CD8-positive, alpha-beta memory T cell (primary cell): ENCODE results near the gene PIGQ. TPM values are rescaled to one million over a fixed set of nuclear protein-coding genes. Genes with fewer than 3 reads are reported as not detected.

ENCODE experiments used
- CTCF ChIA-PET: fragments of 350-600 bp; sonication (Branson Sonifier 250); formaldehyde crosslinking; loops from one replicate; lab custom pipeline; 2021; ENCODE audit warnings: antibody characterized with exemption; lab: Charles Lee
- POLR2A ChIA-PET: fragments of 350-600 bp; sonication (Branson Sonifier 250); formaldehyde crosslinking; loops from one replicate; lab custom pipeline; 2021; ENCODE audit warnings: antibody characterized with exemption; lab: Charles Lee
- DNase-seq, 5 donors: peaks; one replicate each; pipeline versions ENCODE4 v3.0.0 to v3.0.0-alpha.2; 2020 to 2022; ENCODE audit warnings: mixed read lengths in 1 of 5
- H3K27ac ChIP-seq: one replicate; pipeline ENCODE4 v1.7.0; 2013; ENCODE audit warnings: low read depth, mild to moderate bottlenecking, low read length, moderate library complexity
- H3K27me3 ChIP-seq: 2 replicates; pipeline ENCODE4 v1.7.0; 2013; ENCODE audit warnings: low read length, mild to moderate bottlenecking; ENCODE audit not compliant: insufficient read depth, poor library complexity, severe bottlenecking
- H3K36me3 ChIP-seq: 2 replicates; pipeline ENCODE4 v1.7.0; 2013; ENCODE audit warnings: mild to moderate bottlenecking, low read length, moderate library complexity; ENCODE audit not compliant: insufficient read depth
- H3K4me1 ChIP-seq: 2 replicates; pipeline ENCODE4 v1.7.0; 2013; ENCODE audit warnings: mild to moderate bottlenecking, low read length, moderate library complexity; ENCODE audit not compliant: insufficient read depth
- H3K4me3 ChIP-seq: 2 replicates; pipeline ENCODE4 v1.7.0; 2013; ENCODE audit warnings: mild to moderate bottlenecking, low read length
- H3K9me3 ChIP-seq: 2 replicates; pipeline ENCODE4 v1.7.0; 2013; ENCODE audit warnings: mild to moderate bottlenecking, low read length
- H3K27ac Mint-ChIP-seq, 8 donors: one replicate each; pipeline ENCODE4 v1.8.0; 2020 to 2021; ENCODE audit warnings: mixed read lengths in 8 of 8, mild to moderate bottlenecking in 6 of 8, inconsistent platforms in 3 of 8, moderate library complexity in 3 of 8
- H3K27me3 Mint-ChIP-seq, 2 donors: one replicate each; pipeline ENCODE4 v1.8.0; 2020 to 2021; ENCODE audit warnings: mixed read lengths in 2 of 2, mild to moderate bottlenecking in 1 of 2, moderate library complexity in 1 of 2
- H3K36me3 Mint-ChIP-seq, 3 donors: one replicate each; pipeline ENCODE4 v1.8.0; 2020 to 2021; ENCODE audit warnings: mixed read lengths in 3 of 3, inconsistent platforms in 1 of 3, mild to moderate bottlenecking in 1 of 3
- H3K4me1 Mint-ChIP-seq, 3 donors: one replicate each; pipeline ENCODE4 v1.8.0; 2020 to 2021; ENCODE audit warnings: mixed read lengths in 3 of 3, inconsistent platforms in 1 of 3, mild to moderate bottlenecking in 1 of 3
- H3K4me3 Mint-ChIP-seq, 7 donors: one replicate each; pipeline ENCODE4 v1.8.0; 2020 to 2021; ENCODE audit warnings: mixed read lengths in 7 of 7, mild to moderate bottlenecking in 6 of 7, moderate library complexity in 4 of 7, inconsistent platforms in 2 of 7
- H3K9me3 Mint-ChIP-seq, 5 donors: one replicate each; pipeline ENCODE4 v1.8.0; 2020 to 2022; ENCODE audit warnings: mixed read lengths in 5 of 5, mild to moderate bottlenecking in 3 of 5, moderate library complexity in 2 of 5, inconsistent platforms in 1 of 5
- polyA plus RNA-seq: library from polyadenylated mRNA; unstranded; fragments of 300-500 nt; fragmentation: Illumina TruSeq; gene quantifications from one replicate; pipeline ENCODE4 v1.2.3, GENCODE V29; 2021
- total RNA-seq, 2 experiments: library from RNA; stranded (reverse); gene quantifications; one replicate each; pipeline ENCODE4 v1.2.3, GENCODE V29; 2021

The PIGQ gene
- total and polyA plus RNA-seq, 3 experiments from 2014 or later = 14.0 to 50.1 (median 47.4) TPM

GRCh38 chr16:567373-568256, 2.2 kb upstream of the PIGQ start:
- Mint-ChIP-seq H3K27ac (peak overlapping the region in 7 of 8 donors; percentile 10 to 83 (median 62)), H3K4me3 (peak overlapping the region; percentile 29 to 82 (median 59)), H3K4me1 (peaks cover 30 to 37% (median 36%) of the 10 kb centered on the region in 3 donors), H3K9me3 (peaks cover 0 to 4% (median 0%) of the 10 kb centered on the region in 5 donors), H3K36me3 (peaks cover 0 to 4% (median 0%) of the 10 kb centered on the region in 3 donors), H3K27me3 (peaks cover 0 to 2% of the 10 kb centered on the region in 2 donors)
- no peak for DNase-seq
- H3K4me1 ChIP-seq = peaks cover 41% of the 10 kb centered on the region
- no peaks in the 10 kb centered on the region for H3K9me3 ChIP-seq
- ChIA-PET CTCF (no interaction called here), POLR2A (interaction anchor here (0.6 to 1.0 kb wide), 2 partner anchors 69 to 1790 kb away, joined by 3 to 4 read pairs; no protein-coding TSS in a partner anchor)
- H3K27ac ChIP-seq = peak overlapping the region; percentile 75
- H3K4me3 ChIP-seq = peak overlapping the region; percentile 47
- H3K36me3 ChIP-seq = no peaks in the 10 kb centered on the region
- H3K27me3 ChIP-seq = no peaks in the 10 kb centered on the region

- Histone ChIP-seq H3K9me3 (no peaks in the 10 kb centered on the region), H3K4me1 (peaks cover 41% of the 10 kb centered on the region), H3K4me3 (peak overlapping the region; percentile 72), H3K36me3 (no peaks in the 10 kb centered on the region), H3K27me3 (no peaks in the 10 kb centered on the region), H3K27ac (peak overlapping the region; percentile 76)
- H3K27ac Mint-ChIP-seq = peak overlapping the region; percentile 67 to 96 (median 86)
- peaks cover 30 to 37% (median 36%) of the 10 kb centered on the region in 3 donors for H3K4me1 Mint-ChIP-seq
- H3K9me3 Mint-ChIP-seq = peaks cover 0 to 4% (median 0%) of the 10 kb centered on the region in 5 donors
- DNase-seq = no peak
- H3K4me3 Mint-ChIP-seq = peak overlapping the region; percentile 72 to 91 (median 81)
- H3K36me3 Mint-ChIP-seq = peaks cover 0 to 4% (median 0%) of the 10 kb centered on the region in 3 donors
- peaks cover 0 to 2% of the 10 kb centered on the region in 2 donors for H3K27me3 Mint-ChIP-seq
- ChIA-PET POLR2A (no interaction called here), CTCF (no interaction called here)
Observed at GRCh38 chr16:568401-569258, 1.1 kb upstream of the PIGQ start.

GRCh38 chr16:572865-573650, 3.3 kb downstream of the PIGQ start:
- Histone ChIP-seq H3K4me3 (no peak overlapping the region), H3K36me3 (no peaks in the 10 kb centered on the region), H3K27me3 (no peaks in the 10 kb centered on the region), H3K4me1 (peaks cover 21% of the 10 kb centered on the region), H3K9me3 (no peaks in the 10 kb centered on the region), H3K27ac (no peak overlapping the region)
- no peaks in the 10 kb centered on the region for H3K27me3 Mint-ChIP-seq
- no peak for DNase-seq
- H3K36me3 Mint-ChIP-seq = peaks cover 0 to 11% (median 0%) of the 10 kb centered on the region in 3 donors
- H3K9me3 Mint-ChIP-seq = peaks cover 0 to 4% (median 0%) of the 10 kb centered on the region in 5 donors
- ChIA-PET CTCF (no interaction called here), POLR2A (no interaction called here)
- no peak overlapping the region for H3K27ac Mint-ChIP-seq
- no peak overlapping the region for H3K4me3 Mint-ChIP-seq
- peaks cover 22 to 28% (median 27%) of the 10 kb centered on the region in 3 donors for H3K4me1 Mint-ChIP-seq

GRCh38 chr16:574021-574760, 4.4 kb downstream of the PIGQ start:
- Mint-ChIP-seq H3K27ac (no peak overlapping the region), H3K4me3 (no peak overlapping the region), H3K9me3 (peaks cover 0 to 4% (median 0%) of the 10 kb centered on the region in 5 donors), H3K27me3 (no peaks in the 10 kb centered on the region), H3K36me3 (peaks cover 0 to 11% (median 0%) of the 10 kb centered on the region in 3 donors), H3K4me1 (peaks cover 18 to 27% (median 24%) of the 10 kb centered on the region in 3 donors)
- H3K4me3 ChIP-seq = no peak overlapping the region
- POLR2A ChIA-PET = no interaction called here
- DNase-seq = no peak
- no peaks in the 10 kb centered on the region for H3K27me3 ChIP-seq
- H3K4me1 ChIP-seq = peaks cover 10% of the 10 kb centered on the region
- no peaks in the 10 kb centered on the region for H3K36me3 ChIP-seq
- no peak overlapping the region for H3K27ac ChIP-seq
- CTCF ChIA-PET = no interaction called here
- no peaks in the 10 kb centered on the region for H3K9me3 ChIP-seq

- Mint-ChIP-seq H3K27me3 (no peaks in the 10 kb centered on the region), H3K36me3 (peaks cover 0 to 10% (median 0%) of the 10 kb centered on the region in 3 donors), H3K4me3 (no peak overlapping the region), H3K27ac (no peak overlapping the region), H3K4me1 (peaks cover 14 to 20% (median 15%) of the 10 kb centered on the region in 3 donors), H3K9me3 (peaks cover 0 to 4% (median 0%) of the 10 kb centered on the region in 5 donors)
- H3K36me3 ChIP-seq = no peaks in the 10 kb centered on the region
- H3K27me3 ChIP-seq = no peaks in the 10 kb centered on the region
- H3K9me3 ChIP-seq = no peaks in the 10 kb centered on the region
- DNase-seq = no peak
- ChIA-PET CTCF (no interaction called here), POLR2A (no interaction called here)
- H3K4me1 ChIP-seq = peaks cover 6% of the 10 kb centered on the region
- H3K27ac ChIP-seq = no peak overlapping the region
- no peak overlapping the region for H3K4me3 ChIP-seq
Observed at GRCh38 chr16:575354-576196, 5.8 kb downstream of the PIGQ start.

- ChIA-PET CTCF (no interaction called here), POLR2A (no interaction called here)
- peaks cover 7 to 12% (median 8%) of the 10 kb centered on the region in 3 donors for H3K4me1 Mint-ChIP-seq
- Histone ChIP-seq H3K4me1 (no peaks in the 10 kb centered on the region), H3K27ac (no peak overlapping the region), H3K27me3 (no peaks in the 10 kb centered on the region), H3K4me3 (no peak overlapping the region), H3K36me3 (no peaks in the 10 kb centered on the region), H3K9me3 (no peaks in the 10 kb centered on the region)
- H3K27ac Mint-ChIP-seq = no peak overlapping the region
- H3K4me3 Mint-ChIP-seq = no peak overlapping the region
- peaks cover 0 to 10% (median 0%) of the 10 kb centered on the region in 3 donors for H3K36me3 Mint-ChIP-seq
- no peak for DNase-seq
- no peaks in the 10 kb centered on the region for H3K9me3 Mint-ChIP-seq
- no peaks in the 10 kb centered on the region for H3K27me3 Mint-ChIP-seq
Observed at GRCh38 chr16:576197-576822, 6.5 kb downstream of the PIGQ start.
